H9 (cell line): ENCODE measurements around the gene COPS9. TPM values are rescaled to one million over a fixed set of nuclear protein-coding genes. Genes with fewer than 3 reads are reported as not detected.

Experiments used
- DNase-seq: peaks from one replicate; pipeline ENCODE4 v3.0.0-alpha.2; 2017
- H2AFZ ChIP-seq: one replicate; pipeline ENCODE4 v1.6.1; 2013; ENCODE audit warnings: mild to moderate bottlenecking, low read length, control low read depth, moderate library complexity
- H2AK5ac ChIP-seq: 2 replicates; pipeline ENCODE4 v1.6.1; 2013; ENCODE audit warnings: low read length, control low read depth, mixed read lengths; ENCODE audit not compliant: insufficient read length
- H2BK120ac ChIP-seq: one replicate; pipeline ENCODE4 v1.6.1; 2013; ENCODE audit warnings: low read depth, mild to moderate bottlenecking, low read length, control low read depth, inconsistent platforms; ENCODE audit not compliant: poor library complexity, severe bottlenecking
- H2BK12ac ChIP-seq: 2 replicates; pipeline ENCODE4 v1.6.1; 2013; ENCODE audit warnings: low read length, control low read depth, mixed read lengths, low read depth; ENCODE audit not compliant: insufficient read length
- H2BK15ac ChIP-seq: 2 replicates; pipeline ENCODE4 v1.6.1; 2013; ENCODE audit warnings: low read depth, low read length, control low read depth
- H2BK20ac ChIP-seq: one replicate; pipeline ENCODE4 v1.6.1; 2013; ENCODE audit warnings: low read depth, mild to moderate bottlenecking, low read length, control low read depth, inconsistent platforms; ENCODE audit not compliant: poor library complexity, severe bottlenecking
- H2BK5ac ChIP-seq: 2 replicates; pipeline ENCODE4 v1.6.1; 2013; ENCODE audit warnings: low read length, control low read depth, mixed read lengths; ENCODE audit not compliant: insufficient read length
- H3K14ac ChIP-seq: 2 replicates; pipeline ENCODE4 v1.6.1; 2013; ENCODE audit warnings: low read length, control low read depth; ENCODE audit not compliant: insufficient read depth
- H3K18ac ChIP-seq: 2 replicates; pipeline ENCODE4 v1.6.1; 2013; ENCODE audit warnings: low read depth, mild to moderate bottlenecking, mixed read lengths, low read length, control low read depth; ENCODE audit not compliant: insufficient read length
- H3K23ac ChIP-seq: 2 replicates; pipeline ENCODE4 v1.6.1; 2013; ENCODE audit warnings: low read length, control low read depth, mixed read lengths, low read depth; ENCODE audit not compliant: insufficient read length
- H3K23me2 ChIP-seq: 2 replicates; pipeline ENCODE4 v1.6.1; 2013; ENCODE audit warnings: low read depth, mild to moderate bottlenecking, mixed read lengths, low read length, control low read depth; ENCODE audit not compliant: insufficient read length, poor library complexity, severe bottlenecking
- H3K27ac ChIP-seq: 2 replicates; pipeline ENCODE4 v1.5.1; 2013; ENCODE audit warnings: low read length, control low read depth, mixed read lengths, low read depth; ENCODE audit not compliant: insufficient read length
- H3K27me3 ChIP-seq: 2 replicates; pipeline ENCODE4 v1.6.1; 2013; ENCODE audit warnings: low read length, control low read depth, inconsistent platforms; ENCODE audit not compliant: insufficient read depth
- H3K4ac ChIP-seq: 2 replicates; pipeline ENCODE4 v1.6.1; 2013; ENCODE audit warnings: low read depth, mild to moderate bottlenecking, control low read depth, inconsistent platforms, low read length, moderate library complexity
- H3K4me1 ChIP-seq: 2 replicates; pipeline ENCODE4 v1.6.1; 2013; ENCODE audit warnings: low read length, control low read depth, inconsistent platforms; ENCODE audit not compliant: insufficient read depth
- H3K4me2 ChIP-seq: 2 replicates; pipeline ENCODE4 v1.6.1; 2013; ENCODE audit warnings: low read length, control low read depth, mixed read lengths; ENCODE audit not compliant: insufficient read length, insufficient read depth
- H3K56ac ChIP-seq: 2 replicates; pipeline ENCODE4 v1.6.1; 2013; ENCODE audit warnings: low read depth, mild to moderate bottlenecking, mixed read lengths, low read length, control low read depth; ENCODE audit not compliant: insufficient read length
- H3K79me1 ChIP-seq: 2 replicates; pipeline ENCODE4 v1.6.1; 2013; ENCODE audit warnings: low read depth, mild to moderate bottlenecking, moderate library complexity, low read length, control low read depth, inconsistent platforms; ENCODE audit not compliant: insufficient read depth, poor library complexity, severe bottlenecking
- H3K79me2 ChIP-seq: 2 replicates; pipeline ENCODE4 v1.6.1; 2013; ENCODE audit warnings: low read length, control low read depth, inconsistent platforms; ENCODE audit not compliant: insufficient read depth
- H3K9ac ChIP-seq: 2 replicates; pipeline ENCODE4 v1.6.1; 2013; ENCODE audit warnings: low read length, control low read depth, mixed read lengths; ENCODE audit not compliant: insufficient read length; ENCODE audit errors: extremely low read depth
- H3K9me3 ChIP-seq: one replicate; pipeline ENCODE4 v1.6.1; 2013; ENCODE audit warnings: low read depth, low read length, inconsistent platforms; ENCODE audit not compliant: control insufficient read depth
- H3T11ph ChIP-seq: one replicate; pipeline ENCODE4 v1.6.1; 2013; ENCODE audit warnings: mild to moderate bottlenecking, low read length, control low read depth, inconsistent platforms
- H4K20me1 ChIP-seq: one replicate; pipeline ENCODE4 v1.6.1; 2013; ENCODE audit not compliant: control insufficient read depth, insufficient read length, insufficient read depth
- H4K5ac ChIP-seq: 2 replicates; pipeline ENCODE4 v1.6.1; 2013; ENCODE audit warnings: low read depth, mild to moderate bottlenecking, mixed read lengths, low read length, control low read depth; ENCODE audit not compliant: insufficient read length
- H4K8ac ChIP-seq: replicated peaks from 2 replicates; pipeline ENCODE4 v1.6.1; 2013; ENCODE audit warnings: low read length, control low read depth, mixed read lengths, low read depth; ENCODE audit not compliant: insufficient read length
- H4K91ac ChIP-seq: 2 replicates; pipeline ENCODE4 v1.6.1; 2013; ENCODE audit warnings: low read depth, mild to moderate bottlenecking, moderate library complexity, mixed read lengths, low read length, control low read depth; ENCODE audit not compliant: insufficient read length
- H3K27ac Mint-ChIP-seq, 3 experiments: 2 replicates in 2 of 3; 3 replicates in 1 of 3; pipeline ENCODE4 v1.8.0; 2020 to 2021; ENCODE audit warnings: mixed read lengths in 3 of 3, mild to moderate bottlenecking in 1 of 3, moderate library complexity in 1 of 3
- H3K27me3 Mint-ChIP-seq: 2 replicates; pipeline ENCODE4 v1.8.0; 2021; ENCODE audit warnings: low read depth, mild to moderate bottlenecking, moderate library complexity, mixed read lengths
- H3K36me3 Mint-ChIP-seq, 3 experiments: 2 replicates in 2 of 3; 3 replicates in 1 of 3; pipeline ENCODE4 v1.8.0; 2020 to 2021; ENCODE audit warnings: low read depth in 3 of 3, mixed read lengths in 3 of 3; ENCODE audit not compliant: insufficient read depth in 1 of 3
- H3K4me1 Mint-ChIP-seq, 2 experiments: 2 replicates each; pipeline ENCODE4 v1.8.0; 2020; ENCODE audit warnings: mixed read lengths in 2 of 2
- H3K4me3 Mint-ChIP-seq, 2 experiments: 2 replicates in 1 of 2; 3 replicates in 1 of 2; pipeline ENCODE4 v1.8.0; 2020 to 2021; ENCODE audit warnings: mild to moderate bottlenecking in 2 of 2, mixed read lengths in 2 of 2, moderate library complexity in 1 of 2
- H3K9me3 Mint-ChIP-seq, 2 experiments: 2 replicates in 1 of 2; 3 replicates in 1 of 2; pipeline ENCODE4 v1.8.0; 2020; ENCODE audit warnings: mild to moderate bottlenecking in 2 of 2, mixed read lengths in 2 of 2, moderate library complexity in 1 of 2
- CTCF ChIP-seq: fragments of 200-600 bp; sonication (generic); conservative IDR thresholded peaks from 3 replicates; pipeline ENCODE4 v1.8.0; 2021; ENCODE audit warnings: antibody characterized with exemption, mild to moderate bottlenecking
- WGBS: extraction: QIAGEN DNeasy Blood & Tissue Kit; methylation state at CpG from one replicate; pipeline ENCODE4 v1.1.7; 2013; ENCODE audit warnings: missing lambda C conversion rate, low lambda C conversion rate, mixed read lengths; ENCODE audit not compliant: insufficient read length; ENCODE audit errors: extremely low coverage; 5-methylcytosine and 5-hydroxymethylcytosine counted together
- total RNA-seq: library from RNA; stranded (reverse); gene quantifications from 2 replicates; pipeline ENCODE4 v1.2.1, GENCODE V29; 2021

The COPS9 gene
- total RNA-seq, 1 experiment from 2014 or later = 142 TPM

GRCh38 chr2:240139011-240139441 lies 2.9 kb upstream of the COPS9 start:
- H3K27me3 Mint-ChIP-seq = peaks cover 23% of the 10 kb centered on the region
- no peak for TF ChIP-seq CTCF

More at GRCh38 chr2:240139011-240139441, 2.9 kb upstream of the COPS9 start:
- peaks cover 0 to 2% (median 0%) of the 10 kb centered on the region in 3 experiments; a peak in 2 of 7 replicates for H3K36me3 Mint-ChIP-seq
- Histone ChIP-seq H3K4me2 (no peak overlapping the region), H2AFZ (no peak overlapping the region), H3K27ac (no peak overlapping the region), H2BK20ac (no peak overlapping the region), H3K9ac (no peak overlapping the region), H3K4ac (no peak overlapping the region), H4K20me1 (no peaks in the 10 kb centered on the region), H4K91ac (no peak overlapping the region), H4K8ac (no peak overlapping the region), H2AK5ac (no peak overlapping the region), H4K5ac (no peak overlapping the region), H3K14ac (no peak overlapping the region), H2BK15ac (no peak overlapping the region), H3K23me2 (peaks cover 7% of the 10 kb centered on the region), H3T11ph (no peak overlapping the region), H3K9me3 (no peaks in the 10 kb centered on the region), H3K23ac (no peak overlapping the region), H3K4me1 (no peaks in the 10 kb centered on the region; the same call in 1 of the 2 replicates), H2BK120ac (no peak overlapping the region), H2BK5ac (no peak overlapping the region), H3K18ac (no peak overlapping the region), H3K79me2 (peaks cover 13% of the 10 kb centered on the region; the same call in 1 of the 2 replicates), H3K56ac (no peak overlapping the region), H2BK12ac (no peak overlapping the region), H3K27me3 (no peaks in the 10 kb centered on the region; the same call in 1 of the 2 replicates), H3K79me1 (no peaks in the 10 kb centered on the region)
- WGBS = no CpG with 5 or more reads among the region's 15 CpGs
- H3K9me3 Mint-ChIP-seq = no peaks in the 10 kb centered on the region
- H3K4me3 Mint-ChIP-seq = no peak overlapping the region; a peak in 2 of 5 replicates
- peak; percentile 18 for DNase-seq
- H3K27ac Mint-ChIP-seq = peak overlapping the region in 1 of 3 experiments; percentile 91; a peak in 1 of 7 replicates
- H3K4me1 Mint-ChIP-seq = peaks cover 22 to 35% of the 10 kb centered on the region in 2 experiments
